ENCODE data around the gene AMOTL1.
A peak's percentile ranks its signal among the peaks of the same experiment; 100 is the strongest.

AMOTL1 gene

DNA sequence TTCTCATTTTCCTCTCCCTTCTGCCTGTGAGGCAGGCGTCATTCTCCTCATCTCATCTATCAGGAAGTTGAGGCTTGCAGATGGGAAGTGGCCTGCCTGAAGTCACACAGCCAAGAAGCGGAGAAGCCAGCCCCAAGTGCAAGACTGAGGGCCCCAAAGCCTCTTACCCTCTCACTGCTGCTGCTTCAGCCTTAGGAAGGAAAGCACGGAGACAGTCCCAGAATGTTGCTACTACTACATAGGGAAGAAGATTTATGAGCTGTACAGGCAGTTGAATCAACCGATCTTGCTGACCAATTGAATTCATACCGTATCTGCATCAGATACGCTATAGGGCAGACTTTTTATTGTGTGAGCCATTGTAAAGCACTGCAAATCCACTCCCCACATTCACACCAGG, 116.2 kb downstream of the AMOTL1 start:
- H3K4me3 ChIP-seq (ENCODE audit: low read length): no peak overlapping the region
- DNase-seq (ENCODE audit: low read depth): no peak
- TF ChIP-seq, protein P1, sequence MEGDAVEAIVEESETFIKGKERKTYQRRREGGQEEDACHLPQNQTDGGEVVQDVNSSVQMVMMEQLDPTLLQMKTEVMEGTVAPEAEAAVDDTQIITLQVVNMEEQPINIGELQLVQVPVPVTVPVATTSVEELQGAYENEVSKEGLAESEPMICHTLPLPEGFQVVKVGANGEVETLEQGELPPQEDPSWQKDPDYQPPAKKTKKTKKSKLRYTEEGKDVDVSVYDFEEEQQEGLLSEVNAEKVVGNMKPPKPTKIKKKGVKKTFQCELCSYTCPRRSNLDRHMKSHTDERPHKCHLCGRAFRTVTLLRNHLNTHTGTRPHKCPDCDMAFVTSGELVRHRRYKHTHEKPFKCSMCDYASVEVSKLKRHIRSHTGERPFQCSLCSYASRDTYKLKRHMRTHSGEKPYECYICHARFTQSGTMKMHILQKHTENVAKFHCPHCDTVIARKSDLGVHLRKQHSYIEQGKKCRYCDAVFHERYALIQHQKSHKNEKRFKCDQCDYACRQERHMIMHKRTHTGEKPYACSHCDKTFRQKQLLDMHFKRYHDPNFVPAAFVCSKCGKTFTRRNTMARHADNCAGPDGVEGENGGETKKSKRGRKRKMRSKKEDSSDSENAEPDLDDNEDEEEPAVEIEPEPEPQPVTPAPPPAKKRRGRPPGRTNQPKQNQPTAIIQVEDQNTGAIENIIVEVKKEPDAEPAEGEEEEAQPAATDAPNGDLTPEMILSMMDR (conservative IDR thresholded peaks at IDR 0.05; ENCODE audit: low read depth, low read length): no peak

DNA sequence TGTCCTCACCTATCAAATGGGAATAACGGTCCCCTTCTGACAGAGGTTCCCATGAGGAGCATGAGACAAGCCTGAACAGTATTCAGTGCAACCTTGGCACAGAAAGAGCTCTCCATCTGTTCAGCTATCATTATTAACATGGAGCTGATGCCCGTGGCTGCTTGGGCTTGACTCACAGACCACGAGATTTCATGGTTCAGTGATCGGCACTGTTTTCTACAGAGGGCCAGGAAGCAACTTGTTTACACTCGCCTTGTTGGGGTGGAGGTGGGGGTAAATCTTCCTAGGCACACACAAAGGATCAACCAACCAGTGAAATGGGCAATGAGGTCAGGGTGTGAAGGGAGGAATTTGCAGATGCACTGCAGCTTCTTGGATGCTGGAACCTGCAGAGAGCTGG, 117.0 kb downstream of the AMOTL1 start:
- H3K4me3 ChIP-seq (ENCODE audit: low read length): no peak overlapping the region
- peak; percentile 43 for DNase-seq (ENCODE audit: low read depth)
- TF ChIP-seq, protein P1 (conservative IDR thresholded peaks at IDR 0.05; ENCODE audit: low read depth, low read length): no peak

DNA sequence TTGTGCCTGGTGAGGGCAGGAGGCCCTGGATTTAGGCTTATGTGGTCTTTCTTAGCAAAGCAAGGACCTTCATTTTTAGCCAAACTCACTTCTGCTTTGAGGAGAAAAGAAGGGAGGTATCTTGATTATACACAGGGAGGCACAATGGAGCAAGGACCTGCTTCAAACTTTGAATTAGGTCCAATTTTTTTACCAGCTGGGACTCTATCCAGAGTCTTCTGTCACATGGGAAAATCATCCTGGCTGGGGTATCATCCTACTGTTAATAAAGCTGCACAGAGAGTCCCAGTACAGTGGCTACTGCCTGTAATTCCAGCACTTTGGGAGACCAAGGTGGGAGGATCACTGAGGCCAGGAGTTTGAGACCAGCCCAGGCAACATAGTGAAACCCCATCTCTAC, 117.4 kb downstream of the AMOTL1 start:
- no peak overlapping the region for H3K4me3 ChIP-seq (ENCODE audit: low read length)
- DNase-seq (ENCODE audit: low read depth): no peak
- TF ChIP-seq, protein P1 (conservative IDR thresholded peaks at IDR 0.05; ENCODE audit: low read depth, low read length): no peak

DNA sequence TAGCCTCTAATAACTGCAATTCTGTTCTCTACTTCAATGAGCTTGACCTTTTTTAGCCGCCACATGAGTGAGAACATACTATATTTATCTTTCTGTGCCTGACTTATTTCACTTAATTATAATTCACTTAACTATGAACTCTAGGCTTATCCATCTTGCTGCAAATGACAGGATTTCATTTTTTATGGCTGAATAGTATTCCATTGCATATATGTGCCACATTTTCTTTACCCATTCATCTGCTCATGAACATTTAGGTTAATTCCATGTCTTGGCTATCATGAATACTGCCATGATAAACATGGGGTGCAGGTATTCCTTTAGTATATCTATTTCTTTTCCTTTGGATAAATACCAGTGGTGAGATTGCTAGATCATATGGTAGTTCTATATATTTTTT, 120.0 kb downstream of the AMOTL1 start:
- TF ChIP-seq, protein P1 (conservative IDR thresholded peaks at IDR 0.05; ENCODE audit: low read depth, low read length): no peak
- no peak for DNase-seq (ENCODE audit: low read depth)
- H3K4me3 ChIP-seq (ENCODE audit: low read length): no peak overlapping the region

DNA sequence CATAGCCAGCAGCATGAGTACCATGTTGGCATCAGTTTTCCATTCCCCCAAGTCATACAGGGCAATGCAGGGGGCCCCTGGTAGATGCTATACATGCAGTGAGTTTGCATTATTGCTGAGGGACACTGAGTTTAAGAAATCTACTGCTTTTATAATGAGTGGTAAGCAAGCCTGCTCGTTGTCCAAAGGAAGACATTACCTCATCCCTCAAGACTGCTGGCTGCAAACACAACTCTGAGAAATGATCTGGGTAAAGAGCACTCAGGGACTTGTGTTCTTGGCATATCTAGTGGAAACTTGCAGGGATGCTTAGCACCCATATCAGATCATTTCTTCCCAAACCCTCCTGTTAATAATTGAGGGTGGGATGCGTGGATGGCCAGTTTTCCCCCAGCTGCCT, 127.3 kb downstream of the AMOTL1 start:
- TF ChIP-seq, protein P1 (conservative IDR thresholded peaks at IDR 0.05; ENCODE audit: low read depth, low read length): no peak
- DNase-seq (ENCODE audit: low read depth): no peak
- H3K4me3 ChIP-seq (ENCODE audit: low read length): no peak overlapping the region

DNA sequence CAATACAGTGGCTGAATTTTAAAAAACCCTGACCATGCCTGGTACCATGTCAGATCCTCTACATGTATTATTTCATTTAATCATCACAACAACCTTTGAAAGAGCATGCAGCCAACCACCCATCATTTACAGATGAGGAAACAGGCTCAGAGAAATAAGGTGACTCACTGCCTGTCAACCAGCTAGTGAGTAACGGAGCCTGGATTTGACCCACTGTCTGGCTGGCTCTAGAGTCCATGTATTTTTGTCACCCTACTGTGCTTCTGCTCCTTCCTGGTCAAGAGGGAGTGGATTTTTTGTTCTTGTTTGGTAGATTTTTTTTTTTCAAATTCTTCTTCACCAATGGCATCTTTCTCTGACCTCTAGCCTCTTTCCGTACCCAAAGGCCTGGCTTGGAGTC, 127.8 kb downstream of the AMOTL1 start:
- TF ChIP-seq, protein P1 (conservative IDR thresholded peaks at IDR 0.05; ENCODE audit: low read depth, low read length): no peak
- no peak for DNase-seq (ENCODE audit: low read depth)
- H3K4me3 ChIP-seq (ENCODE audit: low read length): no peak overlapping the region

DNA sequence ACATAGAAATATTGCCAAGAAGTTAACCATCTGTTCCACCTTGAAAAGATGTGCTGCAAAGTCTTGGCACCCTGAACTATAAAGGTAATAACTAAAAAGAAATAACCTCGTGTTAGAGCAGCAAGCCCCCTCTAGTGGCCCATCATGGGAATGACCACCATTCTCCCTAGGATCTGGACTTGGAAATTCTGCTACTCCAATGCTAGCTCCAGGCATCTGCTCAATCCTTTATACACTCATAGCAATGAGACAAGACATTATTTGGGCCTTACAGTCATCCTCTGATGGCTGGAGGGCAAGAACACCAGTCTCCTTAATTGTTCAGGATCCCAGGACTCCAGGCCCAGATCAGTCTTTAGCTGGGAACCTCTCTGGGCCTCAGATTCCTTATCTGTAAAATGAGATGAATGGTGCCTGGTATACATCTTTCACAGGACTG, 129.2 kb downstream of the AMOTL1 start:
- DNase-seq (ENCODE audit: low read depth): no peak
- TF ChIP-seq, protein P1 (conservative IDR thresholded peaks at IDR 0.05; ENCODE audit: low read depth, low read length): peak; percentile 92

More for the DNA sequence above, 129.2 kb downstream of the AMOTL1 start:
- H3K4me3 ChIP-seq (ENCODE audit: low read length): no peak overlapping the region
